ENCODE data around the gene VCX2.

GRCh38 chrX:8122538-8122937 is 48.5 kb downstream of the VCX2 start:
- TF ChIP-seq CTCF (IDR thresholded peaks at IDR 0.05) (no peak), POLR2A (IDR thresholded peaks at IDR 0.05) (no peak)
